GM12801 (cell line): ENCODE measurements around the gene ASB1.

Experiments
- CTCF ChIP-seq: IDR thresholded peaks from one replicate; pipeline ENCODE4 v1.5.1; 2011; ENCODE audit warnings: control low read depth; ENCODE audit not compliant: insufficient read length; ENCODE audit errors: extremely low read depth

Gene ASB1

GRCh38 chr2:238406221-238406997 lies 20.3 kb upstream of the ASB1 start:
- no peak for TF ChIP-seq CTCF

- TF ChIP-seq CTCF: no peak
Measured at GRCh38 chr2:238406998-238407285, 19.8 kb upstream of the ASB1 start.

- no peak for TF ChIP-seq CTCF
Measured at GRCh38 chr2:238407566-238407965, 19.2 kb upstream of the ASB1 start.

GRCh38 chr2:238408615-238409340 lies 17.9 kb upstream of the ASB1 start:
- TF ChIP-seq CTCF: no peak

GRCh38 chr2:238409341-238410199 lies 17.2 kb upstream of the ASB1 start:
- no peak for TF ChIP-seq CTCF

GRCh38 chr2:238412067-238412767 lies 14.5 kb upstream of the ASB1 start:
- TF ChIP-seq CTCF: no peak

- TF ChIP-seq CTCF: no peak
Measured at GRCh38 chr2:238413368-238413767, 13.4 kb upstream of the ASB1 start.
